ENCODE results near the gene USP11.
"Not testable (repeated sequence)": the region's sequence is repeated elsewhere in the genome, so short reads cannot be mapped to it uniquely, and the experiment has no call there.

Gene USP11

GRCh38 chrX:47248576-47248975 lies 15.8 kb downstream of the USP11 start:
- DNase-seq = no peak

DNA sequence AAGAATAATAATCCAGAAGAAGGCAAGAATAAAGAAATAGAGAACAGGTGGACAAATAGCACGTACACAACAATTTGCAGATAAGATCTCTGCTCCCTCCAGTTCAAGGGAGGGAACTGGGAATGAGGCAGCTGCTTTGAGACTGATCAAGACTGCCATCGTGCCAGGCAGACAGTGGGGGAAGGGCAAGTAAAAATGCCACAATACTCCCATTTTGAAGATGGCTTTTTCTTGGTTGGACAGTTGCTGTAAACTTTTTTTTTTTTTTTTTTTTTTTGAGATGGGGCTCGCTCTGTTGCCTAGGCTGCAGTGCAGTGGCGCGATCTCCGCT lies 17.2 kb downstream of the USP11 start:
- no peak for DNase-seq

GRCh38 chrX:47257620-47258019 lies 24.8 kb downstream of the USP11 start:
- not testable (repeated sequence) for DNase-seq

DNA sequence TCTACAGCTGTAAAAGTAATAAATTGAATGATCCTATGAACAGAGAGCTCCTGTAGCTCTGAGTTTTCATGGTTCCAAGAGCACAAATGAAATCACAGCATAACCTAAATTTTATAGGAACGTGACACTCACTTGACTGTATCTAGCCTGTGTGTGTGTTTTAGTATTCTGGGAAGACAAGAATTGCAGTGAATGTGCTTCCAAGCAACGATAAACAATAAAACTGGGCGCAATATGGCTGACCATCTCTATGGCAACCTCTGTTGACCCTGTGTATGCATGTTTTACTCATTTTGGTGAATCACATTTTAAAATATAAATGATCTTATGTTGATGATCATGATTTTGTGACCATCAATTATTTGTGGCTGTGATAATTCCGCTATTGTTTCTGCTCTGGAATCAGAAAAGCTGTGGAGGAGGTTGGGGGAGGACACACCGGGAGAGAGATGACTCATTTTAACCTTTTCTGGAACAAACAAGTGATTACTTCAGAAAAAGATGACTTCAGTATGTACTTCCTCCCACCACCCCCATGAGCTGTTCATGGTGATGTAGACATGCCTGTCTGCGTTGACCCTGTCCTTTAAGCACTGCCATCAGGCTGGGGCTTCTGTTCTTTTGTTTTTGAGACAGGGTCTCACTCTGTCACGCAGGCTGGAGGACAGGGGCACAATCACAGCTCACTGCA lies 31.8 kb downstream of the USP11 start:
- DNase-seq = no peak

- no peak for DNase-seq
Measured at GRCh38 chrX:47266643-47267042, 33.8 kb downstream of the USP11 start.

GRCh38 chrX:47272013-47272408 lies 39.2 kb downstream of the USP11 start:
- no peak for DNase-seq

GRCh38 chrX:47273011-47273730 lies 40.4 kb downstream of the USP11 start:
- no peak for DNase-seq

DNA sequence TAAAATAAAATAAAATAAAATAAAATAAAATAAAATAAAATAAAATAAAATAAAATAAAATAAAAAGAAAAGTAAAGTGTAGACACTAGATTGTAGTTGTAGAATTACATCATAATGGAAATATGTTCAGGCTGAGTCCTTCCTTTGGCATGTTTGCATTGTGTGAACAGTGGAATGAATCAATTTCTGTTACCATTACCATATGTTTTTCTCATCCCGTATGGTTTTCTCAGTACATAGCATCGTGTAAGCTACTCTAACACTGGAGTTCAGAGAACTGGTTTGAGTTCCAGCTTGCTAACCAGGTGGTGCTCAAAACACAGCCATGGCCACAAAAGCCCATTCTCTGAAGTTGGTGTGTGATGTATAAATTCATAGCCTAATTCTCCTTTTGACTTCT lies 45.9 kb downstream of the USP11 start:
- DNase-seq = no peak

- peak; percentile 5 to 16 for DNase-seq
Measured at GRCh38 chrX:47283015-47283771, 50.4 kb downstream of the USP11 start.

DNA sequence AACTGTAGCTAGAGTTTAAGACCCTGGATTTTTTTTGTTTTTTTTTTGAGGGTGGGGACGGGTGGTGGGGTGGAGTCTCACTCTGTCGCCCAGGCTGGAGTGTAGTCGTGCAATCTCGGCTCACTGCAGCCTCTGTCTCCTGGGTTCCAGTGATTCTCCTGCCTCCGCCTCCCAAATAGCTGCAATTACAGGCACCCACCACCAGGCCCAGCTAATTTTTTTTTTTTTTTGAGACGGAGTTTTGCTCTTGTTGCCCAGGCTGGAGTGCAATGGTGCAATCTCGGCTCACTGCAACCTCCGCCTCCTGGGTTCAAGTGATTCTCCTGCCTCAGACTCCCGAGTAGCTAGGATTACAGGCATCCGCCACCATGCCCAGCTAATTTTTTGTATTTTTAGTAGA lies 51.8 kb downstream of the USP11 start:
- DNase-seq = not testable (repeated sequence)

DNA sequence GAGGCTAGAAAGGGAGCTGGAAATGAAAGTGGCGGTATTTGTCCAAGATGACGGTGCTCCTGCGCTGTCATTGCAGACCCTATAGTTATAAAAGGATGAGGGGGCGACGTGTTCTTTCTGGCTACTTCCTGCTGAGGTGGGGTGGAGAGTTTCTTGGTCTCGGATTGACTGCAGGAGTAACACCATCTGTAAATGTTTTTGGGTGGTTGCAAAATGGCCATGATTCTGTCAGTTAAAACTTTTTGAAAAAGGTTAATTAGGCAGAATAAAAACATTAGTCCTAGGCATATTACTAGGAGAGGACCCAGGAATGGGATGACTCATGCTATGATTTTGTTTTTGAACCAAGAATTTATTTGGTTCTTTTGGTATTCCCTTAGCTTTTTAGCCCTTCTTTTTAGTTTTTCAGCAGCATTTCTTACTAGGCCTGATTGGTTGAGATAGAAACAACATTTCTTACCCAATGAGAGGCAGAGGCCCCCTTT lies 53.1 kb downstream of the USP11 start:
- no peak for DNase-seq

DNA sequence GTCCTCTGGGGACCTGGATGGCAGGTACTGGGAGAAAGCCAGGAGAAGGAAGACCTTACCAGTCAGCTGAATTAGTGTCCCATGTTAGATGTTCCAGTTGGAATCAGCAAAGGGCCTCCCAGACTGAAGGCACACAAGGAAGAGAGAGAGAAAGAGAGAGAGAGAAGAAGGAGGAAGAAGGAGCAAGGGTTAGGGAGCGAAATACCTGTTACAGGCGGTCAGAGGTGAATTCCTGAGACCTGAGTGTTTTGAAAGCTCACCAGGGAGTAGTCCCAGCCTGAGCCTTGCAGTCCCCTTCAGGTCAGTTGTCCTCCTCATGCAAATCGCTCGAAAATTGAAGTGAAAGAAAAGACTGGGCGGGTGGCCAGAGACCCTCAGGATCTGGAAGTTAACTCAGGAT lies 60.3 kb downstream of the USP11 start:
- DNase-seq = no peak

DNA sequence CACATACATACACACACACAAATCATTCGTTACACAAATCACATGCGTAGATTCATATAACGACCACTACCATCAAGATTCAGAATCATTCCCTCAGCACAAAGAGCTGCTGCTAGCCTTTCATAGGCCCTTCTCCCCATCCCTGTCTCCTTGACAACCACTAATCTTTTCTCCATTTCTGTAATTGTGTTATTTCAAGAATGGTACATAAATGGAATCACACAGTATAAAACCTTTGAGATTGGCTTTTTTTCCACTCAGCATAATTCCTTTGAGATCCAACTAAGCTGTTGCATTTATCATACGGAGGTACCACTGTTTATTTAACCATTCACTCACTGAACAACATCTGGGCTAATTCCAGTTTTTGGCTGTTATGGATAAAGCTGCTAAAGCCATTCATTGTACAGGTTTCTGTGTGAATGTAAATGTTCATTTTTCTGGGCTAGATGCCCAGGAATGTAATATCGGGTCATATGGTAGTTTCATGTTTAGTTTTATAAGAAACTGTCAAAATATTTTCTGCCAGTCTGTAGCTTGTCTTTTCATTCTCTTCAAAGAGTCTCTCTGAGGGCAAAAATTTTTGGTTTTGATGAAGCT lies 64.1 kb downstream of the USP11 start:
- DNase-seq = no peak

GRCh38 chrX:47297874-47298273 lies 65.1 kb downstream of the USP11 start:
- no peak for DNase-seq

Measured in hippocampal formation (tissue), 2 donors.